Upper lobe of right lung (tissue), 1 donor: ENCODE data around the gene TYRP1. TPM values are rescaled to one million over a fixed set of nuclear protein-coding genes. Genes with fewer than 3 reads are reported as not detected.
"Not testable (repeated sequence)": the region's sequence is repeated elsewhere in the genome, so short reads cannot be mapped to it uniquely, and the experiment has no call there.

Experiments used
- ATAC-seq: fragments of 200-7000 bp; cut with Tn5 transposase; one replicate; pipeline ENCODE4 v1.9.1; 2020; ENCODE audit warnings: mild to moderate bottlenecking, moderate library complexity
- DNase-seq: peaks from one replicate; pipeline ENCODE4 v3.0.0-alpha.2; 2020
- H3K27ac ChIP-seq: fragments of 200-600 bp; one replicate; pipeline ENCODE4 v1.8.0; 2022
- H3K27me3 ChIP-seq: fragments of 200-600 bp; one replicate; pipeline ENCODE4 v1.8.0; 2022; ENCODE audit warnings: mild to moderate bottlenecking
- H3K36me3 ChIP-seq: fragments of 200-600 bp; one replicate; pipeline ENCODE4 v1.8.0; 2022
- H3K4me1 ChIP-seq: fragments of 200-600 bp; one replicate; pipeline ENCODE4 v1.8.0; 2022
- H3K4me3 ChIP-seq: fragments of 200-600 bp; one replicate; pipeline ENCODE4 v1.8.0; 2022; ENCODE audit warnings: mild to moderate bottlenecking
- H3K9me3 ChIP-seq: fragments of 200-600 bp; one replicate; pipeline ENCODE4 v1.8.0; 2022
- CTCF ChIP-seq: fragments of 200-600 bp; IDR thresholded peaks from one replicate; pipeline ENCODE4 v1.8.0; 2022; ENCODE audit warnings: antibody characterized with exemption
- intact Hi-C: fragments of 100-400 bp; cut with DNase I; formaldehyde crosslinking; loops from one replicate; pipeline ENCODE4 v1.11.0; 2022
- total RNA-seq: library from RNA; stranded (reverse); fragmentation: NEBNext Ultra II Directional; extraction: Animal tissue kit (Norgen Biotek cat#: 25700); gene quantifications from one replicate; pipeline ENCODE4 v1.2.1, GENCODE V29; 2021
- donor health status: DM: no; HTN: yes; CAD: no; lungs with severe emphysema.

TYRP1 gene
- total RNA-seq, 1 donor from 2014 or later, result 7.1 TPM

- Histone ChIP-seq H3K4me3 (no peak overlapping the region), H3K9me3 (no peaks in the 10 kb centered on the region), H3K36me3 (no peaks in the 10 kb centered on the region), H3K4me1 (no peaks in the 10 kb centered on the region), H3K27me3 (no peaks in the 10 kb centered on the region), H3K27ac (no peak overlapping the region)
- ATAC-seq (no peak), DNase-seq (no peak)
- intact Hi-C loops, result no loop called here
- no peak for TF ChIP-seq CTCF
Observed at GRCh38 chr9:12670006-12670405, 23.2 kb upstream of the TYRP1 start.

- no peaks in the 10 kb centered on the region for H3K9me3 ChIP-seq
- intact Hi-C loops, result no loop called here
- no peaks in the 10 kb centered on the region for H3K27me3 ChIP-seq
- H3K36me3 ChIP-seq, result no peaks in the 10 kb centered on the region
- no peak overlapping the region for H3K27ac ChIP-seq
- no peak for DNase-seq
- TF ChIP-seq CTCF, result no peak
- no peaks in the 10 kb centered on the region for H3K4me1 ChIP-seq
- no peak overlapping the region for H3K4me3 ChIP-seq
- ATAC-seq, result no peak
Observed at GRCh38 chr9:12674961-12675360, 18.2 kb upstream of the TYRP1 start.

GRCh38 chr9:12677462-12678126, 15.6 kb upstream of the TYRP1 start:
- intact Hi-C loops, H3K9me3 ChIP-seq, H3K4me1 ChIP-seq, H3K27me3 ChIP-seq, DNase-seq, H3K4me3 ChIP-seq, H3K27ac ChIP-seq, H3K36me3 ChIP-seq, ATAC-seq: not testable (repeated sequence)

GRCh38 chr9:12680341-12680740, 12.8 kb upstream of the TYRP1 start:
- no peak for DNase-seq
- intact Hi-C loops, result no loop called here
- ATAC-seq, result no peak

GRCh38 chr9:12680757-12681156, 12.4 kb upstream of the TYRP1 start:
- Histone ChIP-seq H3K27ac (no peak overlapping the region), H3K27me3 (no peaks in the 10 kb centered on the region), H3K4me1 (no peaks in the 10 kb centered on the region), H3K4me3 (no peak overlapping the region), H3K36me3 (no peaks in the 10 kb centered on the region), H3K9me3 (no peaks in the 10 kb centered on the region)
- DNase-seq, result no peak
- no peak for TF ChIP-seq CTCF
- no peak for ATAC-seq
- intact Hi-C loops, result no loop called here

More at GRCh38 chr9:12680341-12680740, 12.8 kb upstream of the TYRP1 start:
- H3K4me1 ChIP-seq, result no peaks in the 10 kb centered on the region
- H3K4me3 ChIP-seq, result no peak overlapping the region
- H3K27me3 ChIP-seq, result no peaks in the 10 kb centered on the region
- no peak for TF ChIP-seq CTCF
- H3K9me3 ChIP-seq, result no peaks in the 10 kb centered on the region
- H3K27ac ChIP-seq, result no peak overlapping the region
- H3K36me3 ChIP-seq, result no peaks in the 10 kb centered on the region

- Histone ChIP-seq H3K9me3 (no peaks in the 10 kb centered on the region), H3K36me3 (no peaks in the 10 kb centered on the region), H3K27me3 (no peaks in the 10 kb centered on the region), H3K4me1 (no peaks in the 10 kb centered on the region), H3K4me3 (no peak overlapping the region), H3K27ac (no peak overlapping the region)
- intact Hi-C loops, result no loop called here
- ATAC-seq (no peak), DNase-seq (no peak)
- no peak for TF ChIP-seq CTCF
Observed at GRCh38 chr9:12681620-12682019, 11.6 kb upstream of the TYRP1 start.
